HG03280 (cell line): ENCODE measurements around the gene RASD2.

Source experiments
- ATAC-seq: cut with Tn5 transposase; IDR thresholded peaks from one replicate; pipeline ENCODE4 v1.9.1; 2021; ENCODE audit warnings: mild to moderate bottlenecking, moderate library complexity; ENCODE audit not compliant: unreplicated experiment

The RASD2 gene

DNA sequence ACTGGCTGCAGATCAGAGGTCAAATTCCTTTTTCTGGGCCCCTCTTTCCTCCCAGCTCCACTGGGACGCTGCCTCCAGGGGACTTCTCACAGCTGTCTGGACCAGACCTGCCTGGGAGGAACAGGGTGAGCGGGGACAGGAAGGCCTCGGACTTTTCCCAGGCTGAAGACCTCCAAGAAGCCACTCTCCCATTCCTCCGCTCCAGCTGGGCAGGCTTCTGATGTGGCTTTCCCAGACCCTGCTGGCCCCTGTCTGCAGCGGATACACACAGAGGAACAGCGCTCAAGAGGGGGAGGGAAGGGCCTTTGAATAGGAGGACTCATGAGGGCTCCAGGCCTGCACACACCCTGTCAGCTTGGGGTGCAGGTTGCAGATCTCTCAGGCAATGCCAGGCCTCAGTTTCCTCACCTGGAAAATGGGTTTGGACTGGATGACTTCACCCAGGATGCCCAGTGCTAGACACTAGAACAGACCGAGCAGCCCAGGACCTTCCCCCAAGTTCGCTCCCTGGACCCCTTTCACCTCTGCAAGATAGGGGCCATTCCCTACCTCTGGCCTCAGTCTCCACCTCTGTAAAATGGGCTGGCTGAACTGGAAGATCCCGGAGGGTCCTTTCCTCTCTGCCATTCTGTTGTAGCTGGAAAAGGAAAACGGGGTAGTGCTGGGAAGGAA is 39.9 kb downstream of the RASD2 start:
- no peak for ATAC-seq

DNA sequence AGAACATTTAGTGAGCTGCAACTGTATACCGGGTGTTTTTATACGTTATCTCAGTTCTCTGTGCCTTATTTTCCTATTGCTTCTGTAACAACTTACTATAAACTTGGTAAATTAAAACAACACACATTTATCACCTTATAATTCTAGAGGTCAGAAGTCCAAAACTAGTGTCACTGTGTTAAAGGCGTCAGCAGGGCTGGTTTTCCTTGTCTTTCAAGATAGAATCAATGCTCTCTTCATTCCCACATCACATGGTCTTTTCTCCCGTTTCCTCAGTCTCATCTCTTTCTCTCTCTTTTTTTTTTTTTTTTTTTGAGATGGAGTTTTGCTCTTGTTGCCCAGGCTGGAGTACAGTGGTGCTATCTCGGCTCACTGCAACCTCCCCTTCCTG is 40.4 kb downstream of the RASD2 start:
- no peak for ATAC-seq

DNA sequence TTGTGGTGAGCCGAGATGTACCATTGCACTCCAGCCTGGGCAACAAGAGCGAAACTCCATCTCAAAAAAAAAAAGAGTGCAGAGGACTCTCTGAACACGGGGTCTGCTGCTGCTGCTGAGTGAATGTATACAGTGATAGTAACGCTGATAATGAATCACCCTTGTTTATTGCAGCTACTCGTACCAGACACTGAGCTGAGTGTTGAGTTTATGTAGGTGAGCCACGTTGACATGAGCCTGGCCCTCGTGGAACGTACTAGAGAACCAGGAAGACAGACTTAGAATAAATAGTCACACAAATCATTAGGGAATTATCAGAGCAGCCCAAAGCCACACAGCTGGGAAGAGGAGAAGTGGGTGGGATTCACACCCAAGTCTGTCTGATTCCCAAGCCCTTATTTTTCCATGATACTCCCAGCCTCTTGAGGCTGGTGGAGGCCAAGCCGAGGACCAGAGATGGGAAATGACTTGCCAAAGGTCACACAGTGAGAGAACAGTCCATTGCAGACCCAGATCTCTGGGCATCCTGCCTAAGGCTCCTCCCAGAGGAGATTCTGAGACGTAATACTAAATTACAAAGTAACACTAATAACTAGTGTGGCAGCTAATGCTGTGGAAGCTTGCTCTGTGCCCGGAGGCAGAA is 41.7 kb downstream of the RASD2 start:
- no peak for ATAC-seq

DNA sequence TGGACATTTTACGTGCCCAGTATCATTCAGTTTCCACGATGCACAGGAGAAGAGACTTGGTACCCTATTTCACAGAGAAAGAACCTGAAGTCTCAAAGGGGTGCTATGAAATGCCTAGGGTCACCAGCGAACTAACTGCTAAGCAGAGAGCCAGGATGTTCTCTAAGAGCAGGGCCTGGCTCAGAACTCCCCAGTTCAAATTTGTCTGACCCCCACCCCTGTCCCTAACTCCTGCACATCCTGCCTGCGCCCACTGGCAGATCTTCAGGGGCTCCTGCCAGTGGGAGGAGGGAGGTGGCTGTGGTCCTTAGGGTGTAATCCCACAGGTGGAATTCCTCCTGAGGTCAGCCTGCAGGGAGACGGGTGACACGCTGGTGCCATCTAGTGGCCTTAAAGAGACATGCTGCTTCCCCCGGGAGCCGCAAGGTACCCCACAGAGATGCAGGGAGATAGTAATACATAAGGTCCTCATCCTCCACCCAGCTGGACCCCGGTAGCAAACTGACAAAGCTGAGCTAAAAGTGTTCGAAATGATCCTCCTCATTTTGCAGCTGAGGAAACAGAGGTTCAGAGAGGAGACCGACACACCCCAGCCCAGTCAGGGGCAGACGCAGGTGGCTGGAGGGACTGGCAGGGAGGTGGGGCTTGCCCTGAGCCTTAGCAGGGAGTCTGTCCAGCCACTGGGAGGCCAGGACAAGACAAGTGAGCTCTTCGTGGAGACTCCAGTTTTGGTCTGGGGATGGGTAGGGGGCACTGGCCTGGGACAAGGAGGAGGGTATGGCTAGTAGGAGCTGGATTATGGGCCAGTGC is 42.4 kb downstream of the RASD2 start:
- no peak for ATAC-seq

DNA sequence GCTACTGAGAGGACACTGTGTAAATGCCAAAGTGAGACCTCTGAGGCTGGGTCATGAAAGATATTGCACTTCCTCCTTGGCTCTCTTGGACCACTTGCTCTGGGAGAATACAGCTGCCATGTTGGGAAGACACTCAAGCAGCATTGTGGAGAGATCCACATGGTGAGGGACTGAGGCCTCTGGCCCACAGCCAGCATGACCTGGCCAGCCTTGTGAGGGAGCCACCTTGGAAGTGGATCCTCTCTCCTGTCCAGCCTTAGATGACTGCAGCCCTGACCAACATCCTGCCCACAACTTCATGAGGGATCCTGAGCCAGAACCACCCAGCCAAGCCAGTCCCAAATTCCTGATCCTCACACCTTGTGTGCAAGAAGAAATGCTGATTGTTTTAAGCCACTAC is 46.1 kb downstream of the RASD2 start:
- ATAC-seq = no peak

DNA sequence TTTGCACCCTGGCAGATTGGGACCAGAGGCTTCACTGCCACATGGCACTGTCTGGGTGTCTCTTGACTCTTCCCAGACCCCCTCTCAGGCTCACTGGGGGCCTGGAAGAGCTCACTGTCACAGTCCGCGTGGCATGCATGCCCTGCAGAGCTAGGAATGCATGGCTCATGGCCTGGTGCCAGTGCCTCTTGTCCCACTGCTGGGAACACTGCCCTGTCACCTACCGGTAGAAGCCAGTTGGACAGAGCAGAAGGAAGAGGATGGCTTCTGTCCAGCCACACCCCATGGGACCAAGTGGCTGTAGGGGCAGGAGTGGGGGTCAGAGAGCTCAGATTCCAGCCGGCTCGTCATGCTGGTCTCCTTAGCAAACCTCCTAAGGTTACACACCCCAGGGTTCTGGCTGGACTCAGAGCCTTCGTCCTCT is 46.8 kb downstream of the RASD2 start:
- no peak for ATAC-seq

DNA sequence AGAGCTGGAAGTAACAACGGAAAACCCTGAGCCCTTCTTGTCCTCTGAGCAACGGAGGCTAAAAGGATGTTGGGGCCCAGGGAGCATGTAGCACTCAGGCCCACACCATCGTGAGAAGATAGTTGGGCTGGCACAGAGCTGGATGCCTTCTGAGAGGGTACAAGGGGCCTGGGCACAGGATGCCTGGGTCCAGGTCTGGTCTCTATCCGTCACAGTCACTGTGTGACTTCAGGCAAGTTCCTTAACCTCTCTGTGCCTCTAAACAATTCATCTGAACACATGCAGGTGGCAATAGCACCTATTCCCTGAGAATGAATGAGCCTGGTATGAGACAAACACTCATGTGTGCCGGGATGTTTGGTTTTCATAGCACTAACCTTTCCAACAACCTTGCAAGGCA is 47.3 kb downstream of the RASD2 start:
- no peak for ATAC-seq

DNA sequence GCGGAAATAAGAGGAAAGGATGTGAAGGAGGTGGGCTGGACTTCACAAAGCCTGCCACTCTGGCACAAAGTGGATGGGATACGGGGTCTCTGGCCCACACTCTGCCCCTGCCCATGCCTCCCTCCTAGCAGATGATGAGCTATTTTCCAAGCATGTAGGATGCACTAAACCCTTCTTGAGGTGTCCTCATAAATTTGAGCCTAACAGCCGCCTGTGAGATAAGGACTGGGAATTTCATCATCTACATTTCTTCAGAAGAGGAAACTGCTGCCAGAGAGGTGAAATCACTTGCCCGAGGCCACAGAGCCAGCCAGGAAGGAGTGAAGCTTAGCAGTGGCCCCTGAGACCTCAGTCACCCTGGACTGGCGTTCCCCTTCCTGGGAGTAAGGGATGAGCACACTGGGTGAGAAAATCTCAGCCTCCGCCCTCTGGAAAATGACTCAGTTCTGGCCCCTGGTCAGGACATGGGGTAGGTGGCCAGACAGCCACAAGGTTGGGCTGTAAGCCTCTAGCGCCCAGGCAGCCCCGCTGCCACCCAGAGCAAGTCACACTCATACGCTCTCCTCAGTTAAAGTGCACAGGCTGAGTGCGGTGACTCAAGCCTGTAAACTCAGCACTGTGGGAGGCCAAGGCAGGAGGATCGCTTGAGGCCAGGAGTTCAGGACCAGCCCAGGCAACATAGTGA is 48.6 kb downstream of the RASD2 start:
- no peak for ATAC-seq

DNA sequence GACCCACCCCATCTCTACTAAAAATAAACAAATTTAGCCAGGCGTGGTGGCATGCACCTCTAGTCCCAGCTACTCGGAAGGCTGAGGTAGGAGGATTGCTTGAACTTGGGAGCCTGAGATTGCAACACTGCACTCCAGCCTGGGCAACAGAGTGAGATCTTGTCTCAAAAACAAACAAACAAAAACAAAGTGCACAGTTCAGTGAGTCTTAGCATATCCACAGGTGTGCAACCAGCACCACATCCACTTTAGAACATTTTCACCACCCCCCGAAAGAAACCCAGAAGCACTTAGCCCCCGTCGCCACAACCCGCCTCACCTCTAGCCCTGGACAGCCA is 49.1 kb downstream of the RASD2 start:
- no peak for ATAC-seq

DNA sequence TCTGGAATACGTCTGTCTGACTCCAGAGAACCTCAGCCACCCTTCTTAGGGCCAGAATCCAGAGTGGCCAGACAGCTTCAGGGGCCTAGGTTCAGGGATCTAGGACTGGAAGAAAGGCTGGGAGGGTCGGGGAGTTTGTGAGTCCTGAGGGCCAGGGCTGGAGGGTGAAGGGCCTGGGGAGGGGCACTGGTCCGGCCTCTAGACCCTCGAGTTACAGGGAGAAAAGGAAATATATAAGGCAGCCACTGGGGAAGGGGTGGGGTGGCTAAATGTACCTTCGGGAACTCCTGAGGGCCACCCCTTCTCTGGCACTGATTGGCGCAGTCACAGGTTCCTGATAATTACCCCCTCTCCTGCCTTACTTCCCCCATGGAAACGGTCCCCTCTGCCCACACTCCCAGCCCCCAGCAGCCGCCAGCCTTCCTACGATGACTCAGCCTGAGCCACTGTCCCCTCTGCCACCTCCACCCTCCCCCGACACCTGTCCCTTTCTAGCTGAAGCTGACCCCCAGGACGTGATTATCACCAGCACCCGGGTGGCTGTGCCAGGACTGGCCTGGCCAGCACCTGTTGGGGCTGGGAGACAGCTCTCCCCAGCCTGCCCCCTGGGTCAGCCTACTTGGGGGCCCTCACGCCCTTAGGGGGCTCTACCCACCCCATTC is 50.1 kb downstream of the RASD2 start:
- no peak for ATAC-seq

DNA sequence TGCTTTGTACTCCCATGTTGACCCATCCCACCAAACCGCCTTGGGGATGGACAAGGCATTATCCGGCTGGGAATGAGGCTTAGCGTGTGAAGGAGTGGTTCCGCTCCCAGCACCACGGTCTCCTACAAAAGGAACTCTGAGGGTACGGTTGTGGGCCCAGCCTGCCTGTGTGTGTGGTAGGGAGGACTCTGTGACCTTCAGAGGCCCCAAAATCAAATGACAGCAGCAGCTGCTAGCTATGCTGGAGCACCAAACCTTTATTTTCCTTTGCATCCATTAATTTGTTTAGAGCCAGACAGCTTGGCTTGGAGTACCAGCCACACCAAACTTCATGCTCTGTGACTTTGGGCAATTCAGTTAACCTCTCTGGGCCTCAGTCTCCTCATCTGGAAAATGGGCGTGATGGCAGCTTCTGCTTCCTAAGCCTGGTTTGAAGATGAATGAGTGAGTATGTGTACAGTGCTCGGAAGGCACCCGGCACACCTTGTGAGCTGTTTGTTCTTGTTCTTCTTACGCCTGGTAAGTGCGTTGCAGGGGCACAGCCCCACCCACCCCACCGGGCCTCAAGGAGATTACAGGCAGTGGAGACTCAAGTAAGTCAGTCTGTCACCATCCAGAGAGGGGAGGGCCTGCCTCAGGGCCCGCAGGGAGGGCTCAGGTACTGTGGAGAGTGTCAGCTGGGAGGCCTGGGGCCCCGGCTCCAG is 51.2 kb downstream of the RASD2 start:
- ATAC-seq = no peak

DNA sequence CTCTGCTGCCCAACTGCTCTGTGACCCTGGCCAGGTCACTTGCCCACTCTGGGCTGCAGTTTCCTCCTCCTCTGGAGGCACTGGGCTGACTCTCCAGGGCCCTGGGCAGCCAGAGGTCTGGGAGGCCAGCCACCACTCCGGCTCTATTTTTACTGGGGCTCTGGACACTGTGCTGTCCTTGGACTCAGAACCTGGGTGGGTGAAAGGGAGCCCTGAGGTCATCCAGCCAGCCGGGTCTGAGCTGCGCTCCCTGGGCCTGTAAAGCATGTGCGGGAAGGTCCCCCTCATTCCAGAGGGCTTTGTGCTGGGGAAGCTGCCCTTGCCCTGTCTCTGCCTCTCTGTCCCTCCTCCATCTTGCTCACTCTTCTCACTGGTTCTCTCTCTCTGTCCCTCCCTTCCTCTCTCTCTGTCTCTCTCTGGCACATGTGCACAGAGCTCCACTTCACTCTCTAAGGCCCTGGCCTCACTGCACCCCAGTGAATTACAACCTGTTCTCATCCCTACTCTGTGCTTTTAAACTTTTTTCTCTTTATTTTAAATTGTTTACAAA is 51.9 kb downstream of the RASD2 start:
- no peak for ATAC-seq

DNA sequence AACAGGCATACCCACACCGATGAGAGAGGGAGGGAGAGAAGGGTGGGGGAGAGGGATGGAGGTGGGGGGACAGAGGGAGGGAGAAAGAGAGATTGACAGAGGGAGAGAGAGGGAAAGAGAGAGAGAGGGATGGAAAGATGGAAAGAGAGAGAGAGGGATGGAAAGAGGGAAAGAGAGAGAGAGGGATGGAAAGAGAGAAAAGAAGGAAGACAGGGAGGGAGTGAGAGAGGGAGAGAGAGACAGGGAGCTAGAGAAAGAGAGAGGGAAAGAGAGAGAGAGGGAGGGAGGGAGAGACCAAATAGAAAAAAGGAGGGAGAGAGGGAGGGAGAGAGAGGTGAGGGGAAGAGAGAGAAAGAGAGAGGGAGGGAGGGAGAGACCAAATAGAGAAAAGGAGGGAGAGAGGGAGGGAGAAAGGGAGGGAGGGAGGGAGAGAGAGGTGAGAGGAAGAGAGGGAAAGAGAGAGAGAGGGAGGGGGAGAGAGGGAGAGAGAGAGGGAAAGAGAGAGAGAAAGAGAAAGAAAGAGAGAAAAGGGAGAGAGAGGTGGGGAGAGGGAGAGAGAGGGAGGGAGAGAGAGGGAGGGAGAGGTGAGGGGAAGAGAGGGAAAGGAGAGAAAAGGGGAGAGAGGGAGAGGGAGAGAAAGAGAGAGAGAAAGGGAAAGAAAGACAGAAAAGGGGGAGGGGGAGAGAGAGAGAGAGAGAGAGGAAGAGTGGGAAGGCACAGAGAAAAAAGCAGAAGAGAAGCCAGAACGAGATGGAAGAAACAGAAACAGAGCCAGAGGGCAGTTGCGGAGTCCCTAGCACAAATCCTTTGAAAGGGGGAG is 52.6 kb downstream of the RASD2 start:
- no peak for ATAC-seq

DNA sequence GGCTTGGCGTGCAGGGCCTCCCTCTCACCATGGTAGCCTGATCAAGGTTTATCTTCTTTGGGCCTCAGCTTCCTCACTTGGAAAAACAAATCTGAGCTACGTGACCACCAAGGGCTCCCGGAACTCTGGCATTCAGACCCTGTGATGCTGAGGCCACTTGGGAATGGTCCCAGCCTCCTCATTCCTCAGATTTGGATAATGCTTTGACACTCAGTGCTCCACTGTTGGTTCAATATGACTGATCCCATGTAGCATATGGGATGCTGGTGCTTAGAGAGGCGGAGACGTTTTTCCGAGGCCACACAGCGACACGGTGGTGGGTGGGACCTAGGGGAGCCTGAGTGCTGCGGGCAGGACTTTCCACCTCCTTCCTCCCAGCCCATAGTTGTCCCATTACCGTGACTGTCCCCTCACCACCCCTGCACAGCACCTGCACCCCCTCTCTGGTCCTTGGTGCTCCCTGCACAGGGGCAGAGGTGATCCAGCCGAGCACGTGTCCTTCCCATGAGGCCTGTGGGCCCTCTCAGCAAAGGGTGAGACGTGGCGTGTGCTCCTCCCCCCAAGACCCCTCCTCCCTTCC is 53.4 kb downstream of the RASD2 start:
- ATAC-seq = no peak

DNA sequence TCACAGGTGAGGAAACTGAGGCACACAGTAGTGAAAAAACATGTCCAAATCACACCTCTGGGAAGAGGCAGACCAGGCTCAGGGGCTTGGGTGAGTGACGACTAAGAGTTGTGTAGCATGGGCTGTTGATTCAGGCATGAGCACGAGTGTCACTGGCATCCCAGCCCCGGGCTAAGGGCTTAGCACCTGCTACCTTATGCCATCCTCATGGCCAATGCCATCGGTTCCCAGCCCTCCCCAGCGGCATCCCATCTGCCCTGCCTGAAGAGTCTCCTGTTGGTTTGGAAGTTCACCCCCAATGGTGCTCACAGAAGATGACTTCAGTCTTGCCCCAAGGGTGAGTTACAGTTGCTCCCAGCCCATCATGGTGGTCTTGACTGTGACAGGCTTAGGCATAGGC is 54.1 kb downstream of the RASD2 start:
- ATAC-seq = no peak

DNA sequence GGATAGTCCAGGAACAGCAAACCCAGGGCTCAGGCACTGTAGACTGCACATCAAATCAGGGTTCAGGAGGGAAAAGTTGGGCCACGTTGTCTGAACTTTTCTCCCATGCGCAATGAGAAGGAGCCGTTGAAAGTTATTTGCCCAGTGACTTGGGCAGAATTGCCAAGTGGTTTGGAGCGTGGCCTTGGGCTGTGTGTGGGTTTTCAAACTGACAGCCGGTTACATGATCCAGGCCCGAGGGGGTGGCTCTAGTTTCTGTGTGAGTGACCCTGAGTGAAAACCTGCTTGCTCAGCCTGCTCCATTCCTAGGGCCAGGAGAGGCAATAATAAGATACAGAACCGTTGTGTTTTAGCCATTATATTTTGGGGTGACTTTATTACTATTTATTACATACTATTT is 56.2 kb downstream of the RASD2 start:
- no peak for ATAC-seq

DNA sequence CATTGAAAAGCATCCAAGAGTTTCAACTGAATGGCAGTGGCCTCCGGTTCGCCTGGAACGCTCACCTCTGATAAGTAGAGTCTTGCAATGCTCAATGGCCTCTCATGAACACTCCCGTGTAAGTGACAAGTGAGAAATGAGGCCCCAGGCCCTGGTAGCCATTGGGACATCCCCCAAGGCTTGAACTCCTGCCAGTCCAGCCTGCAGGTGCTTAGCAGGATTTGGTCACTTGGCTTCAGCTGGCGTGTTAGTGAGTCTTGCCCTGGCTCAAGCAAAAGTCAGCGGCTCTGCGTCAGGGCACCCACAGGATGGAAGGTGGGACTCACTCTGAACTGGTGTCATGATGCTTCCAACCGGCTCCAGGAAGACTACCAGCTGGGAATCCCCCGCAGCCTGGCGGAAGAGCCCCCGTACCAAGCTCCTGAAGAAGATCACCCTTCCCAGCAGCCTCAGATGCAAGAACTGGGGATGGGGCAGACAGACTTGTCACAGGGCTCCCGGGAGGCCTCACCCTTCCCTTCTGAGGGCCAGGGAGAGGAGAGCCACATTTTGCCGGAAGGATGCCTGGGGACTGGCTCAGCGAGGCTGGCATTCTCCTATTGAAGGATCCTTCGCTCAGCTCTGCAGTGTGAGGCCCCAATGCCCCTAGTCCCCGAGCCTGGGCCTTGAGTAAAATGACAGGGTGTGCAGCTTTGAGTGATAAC is 57.2 kb downstream of the RASD2 start:
- no peak for ATAC-seq

DNA sequence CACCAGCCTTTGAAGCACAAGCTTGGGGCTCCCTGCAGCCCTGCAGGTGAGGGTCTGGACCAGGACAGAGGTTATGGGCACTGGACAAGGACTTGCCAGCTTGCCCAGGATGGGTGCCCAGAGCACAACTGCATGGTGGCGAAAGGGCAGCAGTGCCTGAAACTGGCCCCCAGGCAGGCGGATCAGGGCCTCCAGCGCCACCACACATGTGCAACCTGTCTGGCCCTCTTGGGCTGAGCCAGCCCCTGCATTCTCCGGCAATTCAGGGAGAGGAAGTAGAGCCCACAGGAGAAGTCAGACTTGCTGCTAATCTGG is 57.7 kb downstream of the RASD2 start:
- ATAC-seq = no peak

DNA sequence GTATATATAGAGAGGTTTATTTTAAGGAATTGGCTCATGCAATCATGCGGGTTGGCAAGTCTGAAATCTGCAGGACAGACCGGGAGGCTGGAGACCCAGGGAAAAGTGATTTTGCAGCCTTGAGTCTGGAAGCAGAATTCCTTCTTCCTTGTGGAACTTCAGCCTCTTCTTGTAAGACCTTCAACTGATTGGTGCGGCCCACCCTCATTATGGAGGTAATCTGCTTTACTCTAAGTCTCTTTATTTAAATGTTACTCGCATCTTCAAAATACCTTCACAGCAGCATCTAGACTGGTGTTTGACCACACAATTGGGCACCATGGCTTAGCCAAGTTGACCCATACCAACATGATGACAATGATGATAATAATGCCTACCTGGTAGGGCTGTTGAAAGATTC is 58.7 kb downstream of the RASD2 start:
- no peak for ATAC-seq
